H1 (cell line): ENCODE data around the gene P2RY11. TPM values are rescaled to one million over a fixed set of nuclear protein-coding genes. Genes with fewer than 3 reads are reported as not detected.

Experiments used
- CTCF ChIA-PET: fragments of 300-600 bp; sonication (Branson Sonifier 250); formaldehyde crosslinking; loops from one replicate; lab custom pipeline; 2021; ENCODE audit not compliant: partially characterized antibody; lab: Charles Lee
- POLR2A ChIA-PET: fragments of 300-600 bp; sonication (Branson Sonifier 250); formaldehyde crosslinking; loops from one replicate; lab custom pipeline; 2021; ENCODE audit warnings: inconsistent platforms; ENCODE audit not compliant: partially characterized antibody; lab: Charles Lee
- DNase-seq, 2 experiments: peaks; one replicate each; pipeline versions ENCODE4 v3.0.0 to v3.0.0-alpha.2; 2010 to 2022; ENCODE audit warnings: low spot score in 2 of 2, low read depth in 1 of 2, mixed read lengths in 1 of 2
- FAIRE-seq: peaks from 2 replicates; lab custom pipeline; 2011; peaks lifted over from hg19 to GRCh38; lab: Jason Lieb, UNC
- H2AFZ ChIP-seq: 2 replicates; pipeline ENCODE4 v1.8.1; 2012; ENCODE audit warnings: low read length, inconsistent platforms
- H2AK5ac ChIP-seq: 2 replicates; pipeline ENCODE4 v1.6.1; 2013; ENCODE audit warnings: low read depth, low read length
- H2BK120ac ChIP-seq: replicated peaks from 2 replicates; pipeline ENCODE3; 2013; ENCODE audit warnings: low read depth, low read length, inconsistent platforms
- H2BK12ac ChIP-seq: 2 replicates; pipeline ENCODE4 v1.6.1; 2013; ENCODE audit warnings: low read depth, low read length
- H2BK15ac ChIP-seq: 2 replicates; pipeline ENCODE4 v1.6.1; 2013; ENCODE audit warnings: low read length
- H2BK20ac ChIP-seq: 2 replicates; pipeline ENCODE4 v1.6.1; 2013; ENCODE audit warnings: low read length
- H2BK5ac ChIP-seq: 2 replicates; pipeline ENCODE4 v1.6.1; 2013; ENCODE audit warnings: low read depth, low read length
- H3K14ac ChIP-seq: 2 replicates; pipeline ENCODE4 v1.6.1; 2013; ENCODE audit warnings: inconsistent platforms; ENCODE audit not compliant: insufficient read length
- H3K18ac ChIP-seq: 2 replicates; pipeline ENCODE4 v1.6.1; 2013; ENCODE audit warnings: low read length; ENCODE audit errors: extremely low read depth
- H3K23ac ChIP-seq: 2 replicates; pipeline ENCODE4 v1.6.1; 2013; ENCODE audit warnings: inconsistent platforms; ENCODE audit not compliant: insufficient read length
- H3K23me2 ChIP-seq: 2 replicates; pipeline ENCODE4 v1.6.1; 2013; ENCODE audit warnings: low read depth, low read length
- H3K27ac ChIP-seq: 2 replicates; pipeline ENCODE4 v1.6.1; 2011; ENCODE audit warnings: low read depth, low read length, inconsistent platforms
- H3K27me3 ChIP-seq, 4 experiments: replicated peaks in 1 of 4; 1 replicate in 1 of 4; 2 replicates in 3 of 4; pipeline versions ENCODE4 v1.6.1 to v1.8.1; 2011 to 2013; ENCODE audit warnings: low read length in 3 of 4, mild to moderate bottlenecking in 3 of 4, inconsistent platforms in 2 of 4, mixed read lengths in 2 of 4, moderate library complexity in 1 of 4; ENCODE audit not compliant: control insufficient read depth in 3 of 4, insufficient read depth in 3 of 4; ENCODE audit errors: extremely low read depth in 1 of 4
- H3K36me3 ChIP-seq, 4 experiments: 2 replicates each; pipeline versions ENCODE4 v1.6.1 to v1.8.1; 2011 to 2013; ENCODE audit warnings: mild to moderate bottlenecking in 4 of 4, low read length in 3 of 4, moderate library complexity in 2 of 4, control low read depth in 1 of 4, inconsistent platforms in 1 of 4; ENCODE audit not compliant: insufficient read depth in 4 of 4, control insufficient read depth in 2 of 4
- H3K4ac ChIP-seq: replicated peaks from 2 replicates; pipeline ENCODE3; 2013; ENCODE audit warnings: low read length, low read depth, mixed read lengths, inconsistent platforms; ENCODE audit not compliant: insufficient read length
- H3K4me1 ChIP-seq, 4 experiments: replicated peaks in 1 of 4; 1 replicate in 1 of 4; 2 replicates in 3 of 4; pipeline versions ENCODE4 v1.6.1 to v1.8.1; 2011 to 2013; ENCODE audit warnings: low read length in 3 of 4, inconsistent platforms in 2 of 4, mixed read lengths in 1 of 4; ENCODE audit not compliant: insufficient read depth in 4 of 4, control insufficient read depth in 3 of 4
- H3K4me2 ChIP-seq, 2 experiments: 2 replicates each; pipeline versions ENCODE4 v1.6.1 to v1.8.1; 2011 to 2013; ENCODE audit warnings: low read depth in 2 of 2, low read length in 2 of 2, control low read depth in 1 of 2, inconsistent platforms in 1 of 2, mild to moderate bottlenecking in 1 of 2; ENCODE audit not compliant: insufficient read depth in 1 of 2
- H3K4me3 ChIP-seq, 4 experiments: fragments of 200-600, 300-600 bp in 1 of 4; sonication (generic), shearing (Covaris generic), sonication (Bioruptor Twin) in 1 of 4; 2 replicates each; pipeline versions ENCODE4 v1.5.1 to v1.8.1; 2011 to 2016; ENCODE audit warnings: low read length in 4 of 4, low read depth in 3 of 4, control low read depth in 2 of 4, inconsistent platforms in 2 of 4, mild to moderate bottlenecking in 2 of 4, mixed read lengths in 1 of 4, moderate library complexity in 1 of 4; ENCODE audit not compliant: insufficient read depth in 2 of 4; ENCODE audit errors: extremely low read depth in 1 of 4
- H3K56ac ChIP-seq: replicated peaks from 2 replicates; pipeline ENCODE3; 2013; ENCODE audit warnings: low read depth, mild to moderate bottlenecking, mixed read lengths, low read length, inconsistent platforms; ENCODE audit not compliant: insufficient read length
- H3K79me1 ChIP-seq: 2 replicates; pipeline ENCODE4 v1.6.1; 2013; ENCODE audit warnings: low read depth, low read length, control low read depth
- H3K79me2 ChIP-seq, 2 experiments: 2 replicates each; pipeline versions ENCODE4 v1.6.1 to v1.8.1; 2012 to 2013; ENCODE audit warnings: low read length in 2 of 2, mild to moderate bottlenecking in 2 of 2, inconsistent platforms in 1 of 2; ENCODE audit not compliant: insufficient read depth in 2 of 2, control insufficient read depth in 1 of 2
- H3K9ac ChIP-seq, 4 experiments: replicated peaks in 1 of 4; 1 replicate in 1 of 4; 2 replicates in 3 of 4; pipeline versions ENCODE4 v1.6.1 to v1.8.1; 2011 to 2013; ENCODE audit warnings: low read depth in 3 of 4, low read length in 3 of 4, control low read depth in 2 of 4, mild to moderate bottlenecking in 2 of 4, moderate library complexity in 2 of 4, inconsistent platforms in 1 of 4; ENCODE audit errors: extremely low read depth in 1 of 4
- H3K9me3 ChIP-seq, 2 experiments: 2 replicates each; pipeline versions ENCODE4 v1.6.1 to v1.8.1; 2012 to 2013; ENCODE audit warnings: mild to moderate bottlenecking in 2 of 2, moderate library complexity in 2 of 2, control low read depth in 1 of 2, inconsistent platforms in 1 of 2, low read depth in 1 of 2, low read length in 1 of 2, mixed read lengths in 1 of 2; ENCODE audit not compliant: insufficient read depth in 2 of 2
- H4K20me1 ChIP-seq, 2 experiments: replicated peaks in 1 of 2; 2 replicates each; pipeline versions ENCODE3 to v1.8.1; 2011 to 2013; ENCODE audit warnings: inconsistent platforms in 2 of 2, low read length in 2 of 2, mild to moderate bottlenecking in 1 of 2; ENCODE audit not compliant: insufficient read depth in 2 of 2, control insufficient read depth in 1 of 2
- H4K5ac ChIP-seq: 2 replicates; pipeline ENCODE4 v1.6.1; 2013; ENCODE audit warnings: low read length, low read depth, mixed read lengths, inconsistent platforms; ENCODE audit not compliant: insufficient read length
- H4K8ac ChIP-seq: 2 replicates; pipeline ENCODE4 v1.8.0; 2013; ENCODE audit warnings: mild to moderate bottlenecking, moderate library complexity, low read length, inconsistent platforms; ENCODE audit not compliant: insufficient read depth; ENCODE audit errors: extremely low read depth
- H4K91ac ChIP-seq: replicated peaks from 2 replicates; pipeline ENCODE3; 2013; ENCODE audit warnings: low read length, mixed read lengths, inconsistent platforms; ENCODE audit not compliant: insufficient read length
- POLR2A ChIP-seq, 2 experiments: IDR thresholded peaks; 1 replicate in 1 of 2; 2 replicates in 1 of 2; pipeline ENCODE4 v1.6.1; 2011; ENCODE audit warnings: low read depth in 2 of 2, low read length in 2 of 2, mild to moderate bottlenecking in 2 of 2; ENCODE audit errors: control extremely low read depth in 1 of 2
- SP2 ChIP-seq: IDR thresholded peaks from 2 replicates; pipeline ENCODE4 v1.6.1; 2012; ENCODE audit warnings: mild to moderate bottlenecking, low read length, inconsistent platforms
- WGBS, 2 experiments: shearing (Covaris generic) in 1 of 2; methylation state at CpG; one replicate each; pipeline versions ENCODE4 v1.1.6 to v1.1.7; 2013 to 2015; ENCODE audit warnings: low lambda C conversion rate in 2 of 2, mixed read lengths in 2 of 2, inconsistent platforms in 1 of 2, low coverage in 1 of 2, missing lambda C conversion rate in 1 of 2; ENCODE audit not compliant: insufficient replicate concordance in 2 of 2, insufficient coverage in 1 of 2, insufficient read length in 1 of 2; ENCODE audit errors: extremely low coverage in 1 of 2, missing lambda C conversion rate in 1 of 2; 5-methylcytosine and 5-hydroxymethylcytosine counted together
- polyA plus RNA-seq, 7 experiments: library from polyadenylated mRNA; depleted of rRNA in 3 of 7; stranded (reverse) in 5 of 7; unstranded in 2 of 7; fragments of >200 nt in 5 of 7; fragments of 200-250 nt in 2 of 7; gene quantifications; 1 replicate in 5 of 7; 2 replicates in 1 of 7; 4 replicates in 1 of 7; pipeline versions ENCODE4 v1.2.1 to v1.2.3, GENCODE V29; 2011 to 2013; ENCODE audit warnings: missing spikeins in 2 of 7, mixed read lengths in 2 of 7
- total RNA-seq: library from RNA; stranded (reverse); fragmentation: NEBNext Ultra II Directional; extraction: Animal tissue kit (Norgen Biotek cat#: 25700); gene quantifications from 2 replicates; pipeline ENCODE4 v1.2.1, GENCODE V29; 2021

Gene P2RY11
- total and polyA plus RNA-seq, 2 of the 8 experiments (the other 6 are each of a cell fraction or from before 2014, with no cell fraction given) = 9.2 to 18.0 TPM

- H3K79me2 ChIP-seq = peaks cover 6 to 25% of the 10 kb centered on the region in 2 experiments; a peak in 3 of 4 replicates
- FAIRE-seq (no peak), DNase-seq (no peak)
- no peak overlapping the region for H3K56ac ChIP-seq
- H3K4ac ChIP-seq = no peak overlapping the region
- no peak overlapping the region for H3K23ac ChIP-seq
- H3K9me3 ChIP-seq = no peaks in the 10 kb centered on the region
- 91% methylated on average over 39 of the region's 44 CpGs; no CpG with 5 or more reads in 1 of the 2 experiments for WGBS, 2 experiments
- no peak overlapping the region for H3K9ac ChIP-seq
- H3K27me3 ChIP-seq = no peaks in the 10 kb centered on the region
- peaks cover 8% of the 10 kb centered on the region; the same call in 1 of the 2 replicates for H3K79me1 ChIP-seq
- H2BK120ac ChIP-seq = no peak overlapping the region
- H2AFZ ChIP-seq = no peak overlapping the region
- no peak overlapping the region for H3K14ac ChIP-seq
- ChIA-PET POLR2A (interaction anchor here (0.6 to 16.9 kb wide), 11 partner anchors 15 to 287 kb away, joined by 3 to 412 read pairs (median 4); partner anchors contain the start of genes EIF3G, P2RY11 and UBL5), CTCF (interaction anchor here (0.6 to 5.0 kb wide), 5 partner anchors 10 to 179 kb away, joined by 3 to 42 read pairs (median 3); no protein-coding TSS in a partner anchor)
- no peak overlapping the region for H3K27ac ChIP-seq
- no peak overlapping the region for H2BK20ac ChIP-seq
- no peak overlapping the region for H2AK5ac ChIP-seq
- H2BK15ac ChIP-seq = no peak overlapping the region
- peaks cover 0 to 4% (median 3%) of the 10 kb centered on the region in 4 experiments; a peak in 5 of 7 replicates for H3K4me1 ChIP-seq
- no peak overlapping the region for H4K5ac ChIP-seq
- H3K4me3 ChIP-seq = no peak overlapping the region
- TF ChIP-seq POLR2A (IDR thresholded peaks at IDR 0.05; ENCODE audit: control extremely low read depth in 1 of 2, low read depth in 2 of 2, low read length in 2 of 2) (peak in 1 of 2 experiments; percentile 17; a peak in 1 of 3 replicates), SP2 (no peak)
- no peak overlapping the region for H3K18ac ChIP-seq
- no peak overlapping the region for H2BK5ac ChIP-seq
- H2BK12ac ChIP-seq = no peak overlapping the region
- peaks cover 30 to 56% (median 39%) of the 10 kb centered on the region in 4 experiments for H3K36me3 ChIP-seq
- peak overlapping the region; percentile 43 for H4K8ac ChIP-seq
- H4K20me1 ChIP-seq = peaks cover 9 to 30% of the 10 kb centered on the region in 2 experiments
- H4K91ac ChIP-seq = no peak overlapping the region
- no peak overlapping the region for H3K4me2 ChIP-seq
- 0 out of 2 replicates have a peak, but pooled peaks cover 4% of the 10 kb centered on the region for H3K23me2 ChIP-seq
Observed at GRCh38 chr19:10110076-10110971, 1.2 kb upstream of the P2RY11 start.
